HG03025 (cell line): ENCODE data around the gene CTNNBL1.
"Not testable (repeated sequence)": the region's sequence is repeated elsewhere in the genome, so short reads cannot be mapped to it uniquely, and the experiment has no call there.

Experiments
- ATAC-seq: cut with Tn5 transposase; IDR thresholded peaks from one replicate; pipeline ENCODE4 v1.9.1; 2021; ENCODE audit warnings: mild to moderate bottlenecking, moderate library complexity; ENCODE audit not compliant: unreplicated experiment, low FRiP score

Gene CTNNBL1

GRCh38 chr20:37848706-37849105 is 154.9 kb downstream of the CTNNBL1 start:
- ATAC-seq, result no peak

GRCh38 chr20:37849156-37849555 is 155.3 kb downstream of the CTNNBL1 start:
- ATAC-seq, result no peak

- ATAC-seq, result no peak
These were observed 155.7 kb downstream of the CTNNBL1 start for GRCh38 chr20:37849566-37849965.

- no peak for ATAC-seq
These were observed 156.3 kb downstream of the CTNNBL1 start for GRCh38 chr20:37850036-37850592.

- ATAC-seq, result no peak
These were observed 157.0 kb downstream of the CTNNBL1 start for GRCh38 chr20:37850724-37851355.

DNA sequence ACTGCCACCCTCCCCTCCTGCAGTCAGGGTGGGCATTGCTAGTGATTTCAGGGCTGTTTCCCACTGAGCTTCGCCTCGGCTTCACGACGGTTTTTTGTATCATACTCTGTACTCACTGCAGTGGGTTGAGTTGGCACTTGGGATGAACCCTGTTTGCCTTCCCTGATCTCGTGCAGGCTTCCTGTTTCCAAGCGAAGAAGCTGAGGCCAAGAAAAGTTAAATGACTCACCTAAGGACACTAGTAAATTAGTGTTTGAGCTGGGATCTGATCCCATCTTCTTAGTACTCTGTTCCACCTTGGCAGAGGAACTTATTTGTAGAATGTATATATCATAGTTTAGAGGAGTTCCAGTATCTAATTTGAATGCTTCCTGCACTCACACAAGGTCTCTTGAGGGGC is 158.8 kb downstream of the CTNNBL1 start:
- no peak for ATAC-seq

- peak; percentile 60 for ATAC-seq
These were observed 160.1 kb downstream of the CTNNBL1 start for GRCh38 chr20:37853823-37854375.

DNA sequence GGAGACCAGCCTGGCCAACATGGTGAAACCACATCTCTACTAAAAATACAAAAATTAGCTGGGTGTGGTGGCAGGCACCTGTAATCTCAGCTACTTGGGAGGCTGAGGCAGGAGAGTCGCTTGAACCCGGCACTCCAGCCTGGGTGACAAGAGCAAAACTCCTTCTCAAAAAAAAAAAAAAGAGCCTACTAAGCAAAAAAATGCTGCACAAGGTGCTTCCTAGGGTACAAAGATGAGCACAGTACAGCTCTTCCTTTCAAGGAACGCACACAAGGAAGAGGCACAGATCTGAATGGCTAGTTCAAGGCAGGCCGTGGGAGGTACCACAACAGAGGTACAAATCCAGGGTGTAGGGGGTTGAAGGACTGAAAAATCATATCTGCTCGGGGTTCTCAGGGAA is 162.2 kb downstream of the CTNNBL1 start:
- ATAC-seq, result not testable (repeated sequence)

GRCh38 chr20:37856932-37857660 is 163.3 kb downstream of the CTNNBL1 start:
- ATAC-seq, result no peak

GRCh38 chr20:37859406-37860171 is 165.8 kb downstream of the CTNNBL1 start:
- no peak for ATAC-seq

- no peak for ATAC-seq
These were observed 169.5 kb downstream of the CTNNBL1 start for GRCh38 chr20:37863289-37863688.

DNA sequence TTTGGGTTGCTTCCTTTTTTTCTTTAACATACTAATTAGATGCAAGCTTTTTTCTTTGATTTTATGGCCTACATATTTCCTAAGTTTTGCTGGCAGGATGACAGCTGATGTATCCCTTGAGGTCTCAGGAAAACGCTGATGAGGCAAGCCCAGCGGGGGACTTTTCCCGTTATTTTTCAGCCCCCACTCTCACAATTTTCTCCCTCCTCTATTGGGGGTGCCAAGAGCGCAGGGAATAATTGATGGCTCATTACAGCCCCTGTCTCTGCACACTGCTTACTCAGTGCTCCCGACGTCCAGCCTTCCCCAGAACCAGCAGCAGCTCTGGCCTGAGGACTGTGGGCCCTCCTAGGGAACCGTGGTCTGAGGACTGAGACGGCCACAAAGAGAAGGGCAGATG is 170.5 kb downstream of the CTNNBL1 start:
- no peak for ATAC-seq

- ATAC-seq, result no peak
These were observed 172.2 kb downstream of the CTNNBL1 start for GRCh38 chr20:37866051-37866450.

DNA sequence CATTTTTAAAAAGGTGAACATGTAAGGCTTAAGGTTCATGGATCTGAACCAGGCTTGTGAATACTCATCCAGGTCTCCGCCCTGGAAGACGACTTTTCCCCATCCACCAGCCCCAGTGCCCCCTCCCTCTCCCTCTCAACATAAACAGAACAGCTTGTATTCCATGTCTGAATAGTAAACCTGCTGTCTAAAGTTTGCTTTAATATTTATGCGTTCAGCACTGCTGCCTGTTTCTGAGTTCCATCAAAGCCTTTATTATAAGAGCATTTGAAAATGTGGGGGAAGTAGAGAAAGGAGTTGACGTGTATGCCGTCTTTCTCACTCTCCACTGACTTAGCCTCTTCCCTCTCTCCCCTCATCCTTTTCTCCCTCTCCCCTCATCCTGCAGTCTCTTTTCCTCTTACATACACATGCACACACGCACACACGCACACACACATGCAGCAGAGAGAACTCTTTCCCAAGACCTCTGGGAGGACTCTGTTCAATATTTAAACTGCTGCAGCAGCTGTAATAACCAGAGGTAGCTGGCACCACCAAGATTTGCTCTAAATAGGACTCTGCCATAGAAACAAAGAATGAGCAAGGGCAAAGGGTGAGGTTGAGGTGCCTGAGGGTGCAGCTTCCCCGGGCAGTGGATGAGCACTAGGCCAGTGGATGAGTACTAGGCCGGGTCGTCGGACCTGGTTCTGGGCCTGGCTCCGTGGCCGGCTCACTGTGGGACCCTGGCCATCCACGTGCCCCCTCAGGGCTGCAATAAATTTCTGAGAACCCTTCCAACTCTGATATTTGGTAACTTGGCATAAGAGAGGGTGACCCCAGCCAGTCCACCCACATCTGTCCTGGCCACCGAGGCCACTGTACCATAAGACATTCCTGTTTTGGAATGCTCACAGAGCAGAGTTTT is 173.7 kb downstream of the CTNNBL1 start:
- ATAC-seq, result no peak

DNA sequence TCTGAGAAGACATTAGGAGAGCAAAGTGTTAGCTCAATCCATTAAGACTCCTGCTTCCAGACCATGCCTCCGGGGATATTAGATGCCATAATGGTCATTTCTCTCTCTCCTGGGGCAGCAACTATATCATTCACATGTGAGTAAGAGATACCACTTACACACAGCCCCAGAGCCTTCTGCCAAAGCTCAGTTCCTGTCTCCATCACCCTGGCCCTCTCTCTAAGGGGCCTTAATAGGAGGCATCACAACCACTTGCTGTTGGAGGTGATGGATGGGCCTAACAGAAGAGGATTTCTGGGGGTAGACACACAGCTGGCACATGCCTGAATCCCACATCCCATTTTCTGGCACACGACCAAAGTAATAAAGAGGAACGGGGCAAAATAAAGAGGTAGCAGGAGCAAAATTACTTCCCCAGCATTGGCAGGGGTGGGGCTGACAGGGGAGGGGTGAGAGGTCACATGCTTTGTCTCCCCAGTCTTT is 175.1 kb downstream of the CTNNBL1 start:
- no peak for ATAC-seq

DNA sequence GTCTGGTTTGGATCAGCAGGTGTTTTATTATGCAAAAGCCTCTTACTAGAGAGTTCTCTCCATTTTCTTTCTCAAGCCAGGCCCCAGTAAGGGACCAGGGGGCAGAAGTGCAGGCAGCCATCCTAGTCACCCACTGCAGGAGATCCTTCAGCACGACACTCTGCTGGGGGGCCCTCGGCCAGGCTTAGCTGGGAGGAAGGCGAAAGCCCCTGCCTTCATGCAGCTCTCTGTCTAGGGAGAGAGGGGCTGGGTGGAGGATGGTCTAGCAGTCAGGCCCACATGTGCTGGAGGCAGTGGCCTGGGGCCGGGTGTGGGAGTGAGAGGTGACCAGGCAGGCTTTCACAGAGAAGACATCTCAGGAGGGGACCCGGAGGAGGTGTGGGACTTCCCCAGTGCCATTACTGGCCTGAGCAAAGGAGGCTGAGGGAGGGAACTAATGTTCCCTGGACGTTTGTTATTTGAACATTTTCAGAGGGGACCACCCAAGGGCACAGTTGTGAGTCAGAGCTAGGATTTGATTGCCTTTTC is 175.6 kb downstream of the CTNNBL1 start:
- ATAC-seq, result no peak

GRCh38 chr20:37870294-37870693 is 176.5 kb downstream of the CTNNBL1 start:
- ATAC-seq, result no peak

GRCh38 chr20:37871751-37872150 is 177.9 kb downstream of the CTNNBL1 start:
- no peak for ATAC-seq

DNA sequence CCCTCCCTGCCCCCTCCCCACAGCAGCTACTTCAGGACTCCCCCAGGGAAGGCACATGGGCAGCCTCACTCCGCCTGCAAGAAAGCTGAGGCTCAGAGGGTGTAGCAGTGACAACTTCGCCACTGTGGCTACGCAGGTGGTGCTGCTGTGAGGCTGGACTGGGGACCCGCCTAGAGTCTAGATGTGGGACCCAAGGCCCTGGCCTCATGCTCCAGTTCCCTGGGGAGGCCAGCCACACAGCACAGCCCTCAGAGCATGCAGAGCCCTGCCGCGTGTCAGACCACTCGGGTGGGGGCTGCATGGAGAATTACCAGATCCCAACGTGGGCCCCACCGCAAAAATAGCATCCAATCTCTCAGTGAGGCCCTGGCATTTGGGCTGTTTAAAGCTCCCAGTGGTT is 178.3 kb downstream of the CTNNBL1 start:
- no peak for ATAC-seq
